AG04450 (cell line): ENCODE data around the gene KRTAP1-5. TPM values are rescaled to one million over a fixed set of nuclear protein-coding genes. Genes with fewer than 3 reads are reported as not detected.

Experiments used
- CTCF ChIA-PET: fragments of 300-600, 350-600 bp; formaldehyde crosslinking; extraction: SDS; loops from one replicate; lab custom pipeline; 2022; ENCODE audit warnings: antibody characterized with exemption, inconsistent platforms; lab: Charles Lee
- POLR2A ChIA-PET: fragments of 350-600 bp; formaldehyde crosslinking; extraction: SDS; loops from one replicate; lab custom pipeline; 2021; ENCODE audit warnings: antibody characterized with exemption, inconsistent platforms; lab: Yijun Ruan, JAX
- DNase-seq: peaks from one replicate; pipeline ENCODE4 v3.0.0-alpha.2; 2011; ENCODE audit warnings: low read depth, low spot score
- H3K27ac ChIP-seq: one replicate; pipeline ENCODE4 v1.5.1; 2012; ENCODE audit warnings: low read depth, low read length, control low read depth
- H3K27me3 ChIP-seq: one replicate; pipeline ENCODE4 v1.6.0; 2012; ENCODE audit warnings: low read length; ENCODE audit not compliant: control insufficient read depth, insufficient read depth
- H3K4me3 ChIP-seq: 2 replicates; pipeline ENCODE4 v1.5.1; 2011; ENCODE audit warnings: mild to moderate bottlenecking, low read depth, low read length, control low read depth
- H3K9me3 ChIP-seq: 2 replicates; pipeline ENCODE4 v1.5.1; 2012; ENCODE audit warnings: low read length; ENCODE audit not compliant: control insufficient read depth, insufficient read depth
- CTCF ChIP-seq: IDR thresholded peaks from 2 replicates; pipeline ENCODE4 v1.5.1; 2011; ENCODE audit warnings: low read depth, low read length, control low read depth, inconsistent platforms
- polyA plus RNA-seq: library from polyadenylated mRNA; depleted of rRNA; stranded (reverse); fragments of >200 nt; gene quantifications from 2 replicates; pipeline ENCODE4 v1.2.3, GENCODE V29; 2011

The KRTAP1-5 gene
- polyA plus RNA-seq, 1 experiment = 16.9 TPM

- H3K9me3 ChIP-seq = no peaks in the 10 kb centered on the region
- H3K4me3 ChIP-seq = no peak within 1 kb of the TSS
- H3K27ac ChIP-seq = no peak within 1 kb of the TSS
- CTCF ChIA-PET = no interaction called here
- POLR2A ChIA-PET = no interaction called here
- TF ChIP-seq CTCF = no peak
- DNase-seq = no peak
- H3K27me3 ChIP-seq = no peaks in the 10 kb centered on the region
Observed at GRCh38 chr17:40993839-40994238, 33.2 kb downstream of the KRTAP1-5 start, which contains the start of gene KRTAP3-3. TSS of gene KRTAP3-3 (minus strand) at chr17:40994164. CDS start at chr17:40994097, 67 bp downstream.

- DNase-seq = no peak
- Histone ChIP-seq H3K9me3 (no peaks in the 10 kb centered on the region), H3K27me3 (no peaks in the 10 kb centered on the region), H3K27ac (no peak overlapping the region), H3K4me3 (no peak overlapping the region)
- CTCF ChIA-PET = no interaction called here
- no peak for TF ChIP-seq CTCF
- POLR2A ChIA-PET = no interaction called here
Observed at GRCh38 chr17:40993084-40993483, 33.9 kb downstream of the KRTAP1-5 start.

GRCh38 chr17:40992666-40993065 lies 34.3 kb downstream of the KRTAP1-5 start:
- no peak for TF ChIP-seq CTCF
- no peak for DNase-seq
- CTCF ChIA-PET = no interaction called here
- no peak overlapping the region for H3K4me3 ChIP-seq
- no peaks in the 10 kb centered on the region for H3K27me3 ChIP-seq
- H3K9me3 ChIP-seq = no peaks in the 10 kb centered on the region
- H3K27ac ChIP-seq = no peak overlapping the region
- POLR2A ChIA-PET = no interaction called here

DNA sequence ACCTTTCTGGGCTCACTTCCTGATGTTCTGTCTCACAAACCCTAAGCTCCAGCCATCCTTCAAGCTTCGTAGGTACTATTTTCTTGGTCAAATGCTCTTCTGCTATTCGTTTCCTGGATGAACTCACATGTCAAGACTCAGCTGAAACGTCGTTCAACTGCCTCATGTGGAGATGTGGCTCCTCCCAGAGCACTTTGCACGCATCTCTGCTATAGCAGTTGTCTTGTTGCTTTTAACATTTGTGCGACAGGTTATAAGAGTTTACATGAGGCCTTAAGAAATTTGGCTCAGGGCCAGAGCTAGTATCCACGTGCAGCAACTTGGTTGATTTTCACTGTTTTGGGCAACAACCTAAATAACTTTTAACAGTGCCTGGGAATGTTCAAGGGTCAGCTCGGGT lies 40.1 kb downstream of the KRTAP1-5 start:
- Histone ChIP-seq H3K4me3 (no peak overlapping the region), H3K9me3 (no peaks in the 10 kb centered on the region), H3K27me3 (no peaks in the 10 kb centered on the region), H3K27ac (no peak overlapping the region)
- POLR2A ChIA-PET = no interaction called here
- TF ChIP-seq CTCF = no peak
- CTCF ChIA-PET = no interaction called here
- no peak for DNase-seq

DNA sequence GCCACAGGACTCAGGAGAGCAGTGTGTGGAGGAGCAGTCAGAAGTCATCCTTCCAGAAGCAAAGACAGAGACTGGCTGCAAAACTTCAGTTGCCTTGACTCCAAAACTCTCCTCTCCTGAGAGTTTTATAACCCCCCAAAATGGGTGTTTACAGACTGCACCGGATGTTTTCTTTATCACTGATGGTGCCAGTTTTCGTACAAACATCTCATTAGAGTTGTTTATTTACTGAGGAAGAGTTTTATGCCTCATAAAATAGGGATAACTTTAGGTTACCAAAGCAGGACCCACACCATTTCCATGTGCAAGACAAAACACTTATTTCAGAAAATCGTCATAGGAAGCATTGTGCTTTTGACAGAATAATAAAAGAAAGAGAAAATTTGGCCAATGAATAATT lies 42.8 kb downstream of the KRTAP1-5 start, which contains the start of gene KRT40:
Gene KRT40 (minus strand): TSS at position 101 of the 400 bp plus-strand sequence. CDS start 53 bp downstream, at position 48.
- H3K27me3 ChIP-seq = no peaks in the 10 kb centered on the region
- no peak for TF ChIP-seq CTCF
- no peaks in the 10 kb centered on the region for H3K9me3 ChIP-seq
- ChIA-PET POLR2A (no interaction called here), CTCF (no interaction called here)
- DNase-seq = no peak
- no peak within 1 kb of the TSS for H3K4me3 ChIP-seq
- H3K27ac ChIP-seq = no peak within 1 kb of the TSS
